Left ventricle myocardium inferior (tissue), 1 donor: ENCODE data around the gene SCN10A. TPM values are rescaled to one million over a fixed set of nuclear protein-coding genes. Genes with fewer than 3 reads are reported as not detected.

Source experiments
- DNase-seq: peaks from one replicate; pipeline ENCODE4 v3.0.0-alpha.2; 2020
- H3K27ac ChIP-seq: fragments of 200-600 bp; replicated peaks from 2 replicates; pipeline ENCODE4 v1.8.0; 2021
- H3K27me3 ChIP-seq: fragments of 200-600 bp; 2 replicates; pipeline ENCODE4 v1.8.0; 2021; ENCODE audit warnings: low read depth
- H3K36me3 ChIP-seq: fragments of 200-600 bp; 2 replicates; pipeline ENCODE4 v1.8.0; 2021
- H3K4me1 ChIP-seq: fragments of 200-600 bp; 2 replicates; pipeline ENCODE4 v1.8.0; 2021
- H3K4me3 ChIP-seq: fragments of 200-600 bp; 2 replicates; pipeline ENCODE4 v1.8.0; 2021; ENCODE audit warnings: mild to moderate bottlenecking, moderate library complexity
- H3K9me3 ChIP-seq: fragments of 200-600 bp; replicated peaks from 2 replicates; pipeline ENCODE4 v1.8.0; 2021
- intact Hi-C: fragments of 100-400 bp; cut with micrococcal nuclease; formaldehyde crosslinking; loops from one replicate; pipeline ENCODE4 v1.11.0; 2022
- total RNA-seq: library from RNA; stranded (reverse); fragmentation: NEBNext Ultra II Directional; extraction: Animal tissue kit (Norgen Biotek cat#: 25700); gene quantifications from one replicate; pipeline ENCODE4 v1.2.1, GENCODE V29; 2021
- TF ChIP-seq, protein P1 (sequence below): fragments of 200-600 bp; IDR thresholded peaks from 2 replicates; pipeline ENCODE4 v1.8.0; 2021; ENCODE audit warnings: antibody characterized with exemption, mild to moderate bottlenecking, borderline replicate concordance
- donor health status: DM: no; HTN: yes; CAD: no; lungs with severe emphysema.

The SCN10A gene
- total RNA-seq, 1 donor from 2014 or later: 0.19 TPM

DNA sequence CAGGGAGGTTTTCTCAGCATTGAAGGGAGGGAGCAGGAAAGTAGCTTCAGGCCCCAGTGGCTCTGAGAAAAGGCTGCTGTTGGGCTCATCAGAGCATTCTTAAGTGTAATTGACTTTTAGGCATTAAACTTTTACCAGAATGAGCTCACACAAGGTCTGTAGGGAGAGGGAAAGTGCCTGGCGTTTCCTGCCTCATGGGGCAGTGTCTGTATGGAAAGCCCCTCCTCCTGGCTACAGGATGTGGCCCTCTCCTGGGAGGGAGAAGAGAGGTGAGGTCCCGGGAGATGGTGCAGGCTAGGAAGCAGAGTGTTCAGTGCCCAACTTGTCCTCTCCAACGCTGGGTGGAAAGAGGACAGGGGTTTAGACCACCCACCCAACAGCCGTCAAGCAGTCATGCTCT lies 21.3 kb upstream of the SCN10A start:
- TF ChIP-seq, protein P1, sequence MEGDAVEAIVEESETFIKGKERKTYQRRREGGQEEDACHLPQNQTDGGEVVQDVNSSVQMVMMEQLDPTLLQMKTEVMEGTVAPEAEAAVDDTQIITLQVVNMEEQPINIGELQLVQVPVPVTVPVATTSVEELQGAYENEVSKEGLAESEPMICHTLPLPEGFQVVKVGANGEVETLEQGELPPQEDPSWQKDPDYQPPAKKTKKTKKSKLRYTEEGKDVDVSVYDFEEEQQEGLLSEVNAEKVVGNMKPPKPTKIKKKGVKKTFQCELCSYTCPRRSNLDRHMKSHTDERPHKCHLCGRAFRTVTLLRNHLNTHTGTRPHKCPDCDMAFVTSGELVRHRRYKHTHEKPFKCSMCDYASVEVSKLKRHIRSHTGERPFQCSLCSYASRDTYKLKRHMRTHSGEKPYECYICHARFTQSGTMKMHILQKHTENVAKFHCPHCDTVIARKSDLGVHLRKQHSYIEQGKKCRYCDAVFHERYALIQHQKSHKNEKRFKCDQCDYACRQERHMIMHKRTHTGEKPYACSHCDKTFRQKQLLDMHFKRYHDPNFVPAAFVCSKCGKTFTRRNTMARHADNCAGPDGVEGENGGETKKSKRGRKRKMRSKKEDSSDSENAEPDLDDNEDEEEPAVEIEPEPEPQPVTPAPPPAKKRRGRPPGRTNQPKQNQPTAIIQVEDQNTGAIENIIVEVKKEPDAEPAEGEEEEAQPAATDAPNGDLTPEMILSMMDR: no peak
- no peaks in the 10 kb centered on the region for H3K9me3 ChIP-seq
- no peaks in the 10 kb centered on the region for H3K36me3 ChIP-seq
- no peak for DNase-seq
- intact Hi-C loops: no loop called here
- no peak overlapping the region for H3K4me3 ChIP-seq
- peaks cover 23% of the 10 kb centered on the region for H3K4me1 ChIP-seq
- no peak overlapping the region for H3K27ac ChIP-seq
- H3K27me3 ChIP-seq: peaks cover 4% of the 10 kb centered on the region

DNA sequence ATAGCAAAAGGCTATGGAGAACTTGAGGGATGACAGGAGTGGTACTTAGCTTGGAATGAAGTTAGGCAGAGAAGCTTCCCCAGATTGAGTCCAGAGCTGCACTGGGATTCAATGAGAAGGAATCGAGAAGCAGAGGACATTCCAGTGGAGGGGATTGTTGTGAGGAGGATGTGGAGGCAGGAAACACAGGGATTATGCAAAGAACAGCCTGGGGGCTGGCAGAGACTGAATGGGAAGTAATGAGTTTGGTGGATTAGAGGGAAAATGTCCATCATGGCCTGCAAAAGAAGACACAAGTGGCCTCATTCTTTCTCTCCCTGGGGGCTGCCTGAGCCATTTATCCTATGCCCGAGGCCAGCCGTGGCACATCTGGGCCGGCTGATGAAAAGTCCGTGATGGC lies 20.5 kb upstream of the SCN10A start:
- TF ChIP-seq, protein P1: no peak
- Histone ChIP-seq H3K4me1 (peaks cover 23% of the 10 kb centered on the region), H3K27me3 (no peaks in the 10 kb centered on the region), H3K36me3 (no peaks in the 10 kb centered on the region), H3K27ac (no peak overlapping the region), H3K4me3 (no peak overlapping the region), H3K9me3 (no peaks in the 10 kb centered on the region)
- intact Hi-C loops: no loop called here
- no peak for DNase-seq

DNA sequence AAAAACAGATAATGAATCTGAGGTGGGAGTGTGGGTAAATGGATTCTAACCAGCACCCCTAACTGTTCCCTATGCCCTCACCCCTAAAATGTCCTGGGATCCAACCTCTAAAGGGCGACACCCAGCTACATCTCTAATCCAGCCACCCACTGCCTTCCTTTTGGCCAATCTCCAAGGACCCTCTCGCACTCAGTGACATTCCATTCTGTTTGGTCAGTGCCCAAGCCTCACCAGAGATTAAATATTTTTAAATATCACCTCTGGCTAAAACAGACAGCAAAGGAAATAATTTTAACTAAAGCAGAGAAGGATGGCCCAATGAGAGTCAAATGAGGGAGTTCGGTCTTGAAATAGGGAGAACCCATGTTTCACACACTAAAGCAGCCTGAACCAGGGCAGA lies 19.9 kb upstream of the SCN10A start:
- H3K4me3 ChIP-seq: no peak overlapping the region
- H3K9me3 ChIP-seq: no peaks in the 10 kb centered on the region
- DNase-seq: no peak
- intact Hi-C loops: no loop called here
- H3K27ac ChIP-seq: no peak overlapping the region
- TF ChIP-seq, protein P1: no peak
- H3K4me1 ChIP-seq: peaks cover 23% of the 10 kb centered on the region
- H3K27me3 ChIP-seq: no peaks in the 10 kb centered on the region
- H3K36me3 ChIP-seq: no peaks in the 10 kb centered on the region

DNA sequence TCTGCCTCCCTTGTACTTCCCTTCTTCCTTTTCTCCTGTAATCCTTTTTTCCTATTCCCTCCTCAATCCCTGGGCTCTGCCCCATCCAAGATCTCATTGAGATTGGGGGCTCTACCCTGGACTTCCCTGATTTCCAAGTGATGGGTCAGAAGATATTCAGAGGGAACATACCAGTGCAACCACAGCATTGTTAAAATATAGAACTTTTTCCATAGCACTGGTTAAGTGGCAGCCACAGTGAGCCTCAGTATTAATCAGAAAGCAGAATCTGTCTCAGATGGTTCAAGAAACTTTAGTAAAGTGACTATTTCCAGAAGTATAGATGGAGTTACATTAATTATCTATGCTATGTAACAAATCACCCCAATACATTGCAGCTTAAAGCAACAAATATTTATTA lies 18.7 kb upstream of the SCN10A start:
- H3K9me3 ChIP-seq: no peaks in the 10 kb centered on the region
- DNase-seq: no peak
- H3K4me3 ChIP-seq: no peak overlapping the region
- no peaks in the 10 kb centered on the region for H3K36me3 ChIP-seq
- peak overlapping the region; percentile 58 for H3K27ac ChIP-seq
- no peaks in the 10 kb centered on the region for H3K27me3 ChIP-seq
- H3K4me1 ChIP-seq: peaks cover 25% of the 10 kb centered on the region
- intact Hi-C loops: no loop called here
- TF ChIP-seq, protein P1: no peak

DNA sequence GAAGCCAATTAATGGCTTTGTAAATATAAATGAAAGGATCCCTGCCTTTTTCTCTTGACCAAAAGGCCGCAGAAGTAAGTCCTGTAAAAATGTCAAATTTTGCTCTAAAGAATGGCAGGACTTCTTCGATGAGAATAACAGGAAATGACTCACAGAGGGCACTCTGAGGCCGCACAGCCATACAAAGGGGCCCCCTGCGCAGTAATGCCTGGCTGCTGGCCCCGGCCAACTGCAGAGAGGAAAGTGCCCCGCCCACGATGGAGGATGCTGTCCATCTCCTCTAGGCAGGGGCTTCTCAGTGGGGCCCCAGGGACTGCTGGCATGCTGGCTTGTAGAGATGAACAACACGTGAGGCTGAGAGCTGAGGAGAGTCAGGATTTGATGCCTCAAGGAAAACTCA lies 18.1 kb upstream of the SCN10A start:
- TF ChIP-seq, protein P1: no peak
- Histone ChIP-seq H3K4me1 (peaks cover 31% of the 10 kb centered on the region), H3K27ac (peak overlapping the region; percentile 58), H3K27me3 (no peaks in the 10 kb centered on the region), H3K9me3 (no peaks in the 10 kb centered on the region), H3K4me3 (no peak overlapping the region), H3K36me3 (no peaks in the 10 kb centered on the region)
- DNase-seq: peak; percentile 60
- intact Hi-C loops: no loop called here

DNA sequence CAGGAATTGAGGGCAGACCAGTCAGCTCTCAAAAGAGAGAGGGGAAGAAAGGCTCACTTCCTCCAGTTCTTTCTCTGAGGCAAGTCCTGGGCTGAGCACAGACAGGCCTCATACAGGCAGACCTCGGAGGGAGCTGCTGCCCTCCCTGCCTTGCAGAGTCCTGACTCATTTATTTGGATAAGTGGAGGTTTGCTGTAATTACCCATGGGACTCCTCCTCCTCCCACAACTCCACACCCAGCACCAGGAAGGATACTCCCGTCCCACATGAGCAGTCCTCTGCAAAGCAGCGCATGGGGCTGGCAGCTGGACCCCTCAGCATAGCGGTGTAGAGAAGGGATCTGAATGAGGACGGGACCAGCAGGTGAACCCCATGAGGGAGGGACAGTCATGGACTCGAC lies 13.4 kb upstream of the SCN10A start:
- intact Hi-C loops: no loop called here
- TF ChIP-seq, protein P1: no peak
- Histone ChIP-seq H3K4me3 (no peak overlapping the region), H3K9me3 (no peaks in the 10 kb centered on the region), H3K27me3 (no peaks in the 10 kb centered on the region), H3K4me1 (peaks cover 22% of the 10 kb centered on the region), H3K36me3 (no peaks in the 10 kb centered on the region), H3K27ac (peak overlapping the region; percentile 50)
- peak; percentile 20 for DNase-seq
